K562 (cell line): ENCODE measurements around the gene TNFSF4. TPM values are rescaled to one million over a fixed set of nuclear protein-coding genes. Genes with fewer than 3 reads are reported as not detected.

Experiments used
- ATAC-seq: fragments of 200-7000 bp; cut with Tn5 transposase; 3 replicates; pipeline ENCODE4 v1.9.1; 2020; ENCODE audit warnings: moderate library complexity
- BruUV-seq: library from RNA; stranded (reverse); fragments of 400-500 nt; replicated peaks from 2 replicates; lab custom pipeline; 2021; lab: Mats Ljungman, UMichigan
- CTCF ChIA-PET: fragments of 300-600 bp; formaldehyde crosslinking; extraction: SDS; loops from one replicate; lab custom pipeline; 2021; ENCODE audit warnings: low intra/inter-chr PET ratio; lab: Yijun Ruan, JAX
- POLR2A ChIA-PET: fragments of 300-600, 350-650 bp; sonication (Branson Sonifier 250); formaldehyde crosslinking; extraction: SDS; loops from one replicate; lab custom pipeline; 2021; ENCODE audit warnings: antibody characterized with exemption, inconsistent platforms; lab: Yijun Ruan, JAX
- DNase-seq, 4 experiments: peaks; one replicate each; pipeline versions ENCODE4 v3.0.0 to v3.0.0-alpha.2; 2011 to 2018; ENCODE audit warnings: low spot score in 3 of 4, mixed read lengths in 3 of 4; ENCODE audit errors: extremely low read depth in 1 of 4
- FAIRE-seq: peaks from 2 replicates; lab custom pipeline; 2011; peaks lifted over from hg19 to GRCh38; lab: Jason Lieb, UNC
- H2AFZ ChIP-seq: 2 replicates; pipeline ENCODE4 v1.6.0; 2011; ENCODE audit warnings: low read depth, low read length, control low read depth, inconsistent platforms
- H3K27ac ChIP-seq: fragments of 200-600 bp; 3 replicates; pipeline ENCODE4 v1.8.0; 2011; ENCODE audit warnings: low read depth, mild to moderate bottlenecking, control low read depth, inconsistent platforms, low read length, moderate library complexity, mixed read lengths; ENCODE audit errors: extremely low read depth
- H3K27me3 ChIP-seq, 2 experiments: fragments of 300-600 bp in 1 of 2; 2 replicates in 1 of 2; 3 replicates in 1 of 2; pipeline versions ENCODE4 v1.6.0 to v1.8.0; 2011; ENCODE audit warnings: inconsistent platforms in 2 of 2, low read length in 2 of 2, mild to moderate bottlenecking in 1 of 2, mixed read lengths in 1 of 2, moderate library complexity in 1 of 2; ENCODE audit not compliant: control insufficient read depth in 2 of 2, insufficient read depth in 2 of 2
- H3K36me3 ChIP-seq: fragments of 300-600 bp; 3 replicates; pipeline ENCODE4 v1.8.0; 2011; ENCODE audit warnings: mild to moderate bottlenecking, low read length, inconsistent platforms; ENCODE audit not compliant: control insufficient read depth, insufficient read depth
- H3K4me1 ChIP-seq, 2 experiments: fragments of 200-600 bp in 1 of 2; replicated peaks in 1 of 2; 2 replicates in 1 of 2; 3 replicates in 1 of 2; pipeline versions ENCODE4 v1.5.1 to v1.8.0; 2011; ENCODE audit warnings: inconsistent platforms in 2 of 2, low read length in 2 of 2, mild to moderate bottlenecking in 1 of 2, mixed read lengths in 1 of 2, moderate library complexity in 1 of 2; ENCODE audit not compliant: control insufficient read depth in 2 of 2, insufficient read depth in 2 of 2
- H3K4me2 ChIP-seq: 2 replicates; pipeline ENCODE4 v1.6.1; 2011; ENCODE audit warnings: low read length, control low read depth, inconsistent platforms, mixed read lengths; ENCODE audit not compliant: insufficient read depth
- H3K4me3 ChIP-seq: fragments of 200-600 bp; sonication (generic), shearing (Covaris generic); 2 replicates; pipeline ENCODE4 v1.5.1; 2016; ENCODE audit warnings: control low read depth, inconsistent platforms
- H3K79me2 ChIP-seq: fragments of 200-600 bp; 3 replicates; pipeline ENCODE4 v1.8.0; 2011; ENCODE audit warnings: low read length, inconsistent platforms; ENCODE audit not compliant: control insufficient read depth, insufficient read depth
- H3K9ac ChIP-seq, 2 experiments: 2 replicates each; pipeline versions ENCODE4 v1.6.0 to v1.6.1; 2011; ENCODE audit warnings: low read depth in 2 of 2, low read length in 2 of 2, control low read depth in 1 of 2, inconsistent platforms in 1 of 2, mild to moderate bottlenecking in 1 of 2, mixed read lengths in 1 of 2; ENCODE audit not compliant: insufficient read depth in 1 of 2
- H3K9me1 ChIP-seq: one replicate; pipeline ENCODE4 v1.6.0; 2011; ENCODE audit warnings: inconsistent platforms, mild to moderate bottlenecking, low read length, moderate library complexity; ENCODE audit not compliant: control insufficient read depth, insufficient read depth
- H3K9me3 ChIP-seq: replicated peaks from 2 replicates; pipeline ENCODE4 v1.5.1; 2011; ENCODE audit warnings: low read depth, low read length, inconsistent platforms; ENCODE audit not compliant: control insufficient read depth, insufficient read depth
- H4K20me1 ChIP-seq: replicated peaks from 2 replicates; pipeline ENCODE4 v1.6.1; 2011; ENCODE audit warnings: low read length, inconsistent platforms, mixed read lengths; ENCODE audit not compliant: control insufficient read depth, insufficient read depth
- CEBPG ChIP-seq, 3 experiments: fragments of 200-800 bp in 1 of 3; sonication (Bioruptor generic) in 1 of 3; sonication (generic) in 1 of 3; formaldehyde crosslinking in 1 of 3; IDR thresholded peaks in 2 of 3; conservative IDR thresholded peaks in 1 of 3; 2 replicates each; pipeline versions ENCODE4 v1.6.1 to v1.8.0; 2016 to 2022; ENCODE audit warnings: missing compliant biosample characterization in 2 of 3, missing genetic modification characterization in 2 of 3, mild to moderate bottlenecking in 1 of 3, missing genetic modification reagents in 1 of 3
- FOXP1 ChIP-seq: sonication (generic); formaldehyde crosslinking; IDR thresholded peaks from 2 replicates; pipeline ENCODE4 v1.8.0; 2022; ENCODE audit warnings: mild to moderate bottlenecking, missing genetic modification reagents
- MYBL2 ChIP-seq, 2 experiments: fragments of 450-650 bp in 1 of 2; sonication (generic) in 1 of 2; formaldehyde crosslinking in 1 of 2; IDR thresholded peaks; 2 replicates each; pipeline versions ENCODE4 v1.6.1 to v1.8.1; 2017 to 2022; ENCODE audit warnings: borderline replicate concordance in 1 of 2, inconsistent platforms in 1 of 2, low read depth in 1 of 2, mild to moderate bottlenecking in 1 of 2, missing genetic modification reagents in 1 of 2, moderate library complexity in 1 of 2
- MYC ChIP-seq, 2 experiments: fragments of 250-450 bp in 1 of 2; sonication (Bioruptor Pico) in 1 of 2; IDR thresholded peaks; 2 replicates each; pipeline versions ENCODE4 v1.5.1 to v1.6.1; 2012 to 2021; ENCODE audit warnings: low read depth in 2 of 2, borderline replicate concordance in 1 of 2, improper control_type of control experiment in 1 of 2, low read length in 1 of 2, mild to moderate bottlenecking in 1 of 2, moderate library complexity in 1 of 2
- PTRF ChIP-seq: fragments of 450-650 bp; IDR thresholded peaks from 2 replicates; pipeline ENCODE4 v1.6.1; 2016; ENCODE audit warnings: mild to moderate bottlenecking, missing genetic modification characterization, missing compliant biosample characterization
- U2AF1 ChIP-seq: fragments of 200-400 bp; formaldehyde crosslinking; optimal IDR thresholded peaks from 2 replicates; pipeline ENCODE3; 2017; ENCODE audit warnings: mild to moderate bottlenecking, low read depth, low read length, moderate library complexity
- ZNF354B ChIP-seq: fragments of 250-450 bp; sonication (Bioruptor Pico); IDR thresholded peaks from 2 replicates; pipeline ENCODE4 v1.4.0; 2020
- ZNF696 ChIP-seq: fragments of 250-450 bp; sonication (Bioruptor Pico); conservative IDR thresholded peaks from 2 replicates; pipeline ENCODE4 v1.4.0; 2020; ENCODE audit warnings: mild to moderate bottlenecking, moderate library complexity
- ZNF707 ChIP-seq: fragments of 250-450 bp; sonication (Bioruptor Pico); conservative IDR thresholded peaks from 2 replicates; pipeline ENCODE4 v1.8.0; 2022; ENCODE audit warnings: inconsistent platforms, mild to moderate bottlenecking, moderate library complexity
- WGBS: fragments of 100-300 bp; shearing (Covaris generic); methylation state at CpG from one replicate; pipeline ENCODE4 v1.1.6; 2016; ENCODE audit warnings: low coverage, mixed read lengths; ENCODE audit not compliant: insufficient coverage; ENCODE audit errors: missing lambda C conversion rate; 5-methylcytosine and 5-hydroxymethylcytosine counted together
- in situ Hi-C: fragments of 300-500 bp; cut with MboI; formaldehyde crosslinking; loops from 4 replicates; pipeline ENCODE4 v1.15.0; 2018; ENCODE audit warnings: inconsistent platforms, mixed read lengths
- intact Hi-C: fragments of 100-400 bp; cut with micrococcal nuclease; formaldehyde crosslinking; loops from 2 replicates; pipeline ENCODE4 v1.14.2; 2022
- polyA plus RNA-seq, 8 experiments: library from polyadenylated mRNA; depleted of rRNA in 4 of 8; stranded (reverse) in 5 of 8; unstranded in 3 of 8; fragments of >200 nt; fragmentation: Nextera tagmentation in 2 of 8; fragmentation: Illumina TruSeq in 1 of 8; extraction: Ambion mirVana in 2 of 8; extraction: Trizol in 1 of 8; gene quantifications; 2 replicates each; pipeline versions ENCODE4 v1.2.1 to v1.2.3, GENCODE V29; 2011 to 2014; ENCODE audit warnings: inconsistent platforms in 1 of 8, missing spikeins in 1 of 8
- total RNA-seq, 7 experiments: library from RNA; depleted of rRNA in 6 of 7; stranded (reverse); fragments of >200 nt in 6 of 7; fragmentation: Illumina TruSeq in 2 of 7; extraction: Trizol in 2 of 7; gene quantifications; 2 replicates each; pipeline versions ENCODE4 v1.2.1 to v1.2.3, GENCODE V29; 2011 to 2021; ENCODE audit warnings: low replicate concordance in 1 of 7
- TF ChIP-seq, protein P1 (sequence below), 2 experiments: IDR thresholded peaks; 2 replicates each; pipeline ENCODE4 v1.6.1; 2012; ENCODE audit warnings: improper control_type of control experiment in 2 of 2, low read depth in 2 of 2, low read length in 2 of 2, borderline replicate concordance in 1 of 2
- TF ChIP-seq, protein P2 (sequence below): fragments of 250-450 bp; sonication (Bioruptor Pico); IDR thresholded peaks from 2 replicates; pipeline ENCODE4 v1.5.0; 2021; ENCODE audit warnings: mild to moderate bottlenecking, borderline replicate concordance
- TF ChIP-seq, protein P3 (sequence below): sonication (generic); formaldehyde crosslinking; IDR thresholded peaks from 2 replicates; pipeline ENCODE4 v1.8.1; 2023; ENCODE audit warnings: mild to moderate bottlenecking, missing genetic modification reagents

TNFSF4 gene
- total and polyA plus RNA-seq, 9 of the 15 experiments (the other 6 are each of a cell fraction or from before 2014, with no cell fraction given), result 0.08 to 0.23 (median 0.15) TPM; not detected in 1

DNA sequence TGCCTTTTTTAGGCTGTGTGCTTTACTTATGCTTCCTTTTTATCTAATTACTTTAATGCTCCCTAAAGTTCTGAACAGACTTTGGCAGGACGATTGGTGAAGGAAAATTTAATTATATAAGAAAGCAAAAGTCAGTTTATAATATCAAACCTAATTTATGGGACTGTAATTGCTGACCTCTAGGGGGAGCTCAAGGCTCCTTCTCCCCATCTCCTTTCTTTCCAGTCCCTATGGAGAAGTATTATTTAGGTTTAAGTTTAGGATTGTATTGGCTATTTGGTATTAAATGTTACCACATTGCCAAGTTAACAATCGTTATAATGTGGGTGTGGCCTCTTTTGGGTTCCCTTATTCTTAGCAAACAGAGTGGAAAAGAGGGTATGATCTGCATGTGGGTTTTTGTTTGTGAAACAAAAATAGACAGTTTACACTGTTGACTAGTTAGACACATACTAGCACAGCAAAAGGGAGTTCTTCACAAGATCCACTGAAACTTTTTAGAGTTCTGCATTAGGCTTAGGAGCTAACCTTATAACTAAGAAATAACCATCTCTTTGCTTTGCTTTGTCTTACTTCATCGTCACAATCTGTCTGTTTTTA, 48.2 kb upstream of the TNFSF4 start:
- intact Hi-C loops, result loop anchor here (2.0 to 10.0 kb wide), 2 partner anchors 165 to 819 kb away; no protein-coding TSS in a partner anchor
- ChIA-PET CTCF (interaction anchor here (0.5 to 1.3 kb wide), 4 partner anchors 165 to 613 kb away, joined by 3 read pairs; partner anchors contain the start of genes CENPL, DARS2, GAS5 and KLHL20), POLR2A (interaction anchor here (0.5 to 0.6 kb wide), 2 partner anchors 81 to 834 kb away, joined by 3 read pairs; no protein-coding TSS in a partner anchor)
- no peak overlapping the region for H3K27ac ChIP-seq
- H3K79me2 ChIP-seq, result no peaks in the 10 kb centered on the region
- no peaks in the 10 kb centered on the region for H4K20me1 ChIP-seq
- ATAC-seq, result peak; percentile 87
- peak; percentile 55 for FAIRE-seq
- H3K9me3 ChIP-seq, result no peaks in the 10 kb centered on the region
- no peaks in the 10 kb centered on the region for H3K27me3 ChIP-seq
- H3K4me2 ChIP-seq, result no peak overlapping the region
- peak overlapping the region; percentile 46; the same call in 1 of the 2 replicates for H2AFZ ChIP-seq
- 26% methylated on average over 3 of the region's 3 CpGs for WGBS
- BruUV-seq, result no TSS peak
- in situ Hi-C loops, result loop anchor here (5.0 kb wide), 1 partner anchor 157 kb away; no protein-coding TSS in a partner anchor
- H3K9me1 ChIP-seq, result no peaks in the 10 kb centered on the region
- DNase-seq, result peak; percentile 60 to 77 (median 66)
- H3K9ac ChIP-seq, result no peak overlapping the region
- H3K36me3 ChIP-seq, result no peaks in the 10 kb centered on the region
- H3K4me1 ChIP-seq, result peaks cover 0 to 7% of the 10 kb centered on the region in 2 experiments; a peak in 1 of 5 replicates
- H3K4me3 ChIP-seq, result no peak overlapping the region
- 0 out of 2 replicates have a peak, but pooled peaks have one; percentile 21 for TF ChIP-seq MYC (IDR thresholded peaks at IDR 0.05; ENCODE audit: low read depth, low read length)
- TF ChIP-seq MYC (CRISPR knock-in tag; IDR thresholded peaks at IDR 0.05; ENCODE audit: borderline replicate concordance, low read depth), result no peak
- no peak for TF ChIP-seq CEBPG (CRISPR knock-in tag; IDR thresholded peaks at IDR 0.05)
- no peak for TF ChIP-seq CEBPG (tag; conservative IDR thresholded peaks at IDR 0.05 in 1 of 2, IDR thresholded peaks at IDR 0.05 in 1 of 2)
- TF ChIP-seq, protein P1, sequence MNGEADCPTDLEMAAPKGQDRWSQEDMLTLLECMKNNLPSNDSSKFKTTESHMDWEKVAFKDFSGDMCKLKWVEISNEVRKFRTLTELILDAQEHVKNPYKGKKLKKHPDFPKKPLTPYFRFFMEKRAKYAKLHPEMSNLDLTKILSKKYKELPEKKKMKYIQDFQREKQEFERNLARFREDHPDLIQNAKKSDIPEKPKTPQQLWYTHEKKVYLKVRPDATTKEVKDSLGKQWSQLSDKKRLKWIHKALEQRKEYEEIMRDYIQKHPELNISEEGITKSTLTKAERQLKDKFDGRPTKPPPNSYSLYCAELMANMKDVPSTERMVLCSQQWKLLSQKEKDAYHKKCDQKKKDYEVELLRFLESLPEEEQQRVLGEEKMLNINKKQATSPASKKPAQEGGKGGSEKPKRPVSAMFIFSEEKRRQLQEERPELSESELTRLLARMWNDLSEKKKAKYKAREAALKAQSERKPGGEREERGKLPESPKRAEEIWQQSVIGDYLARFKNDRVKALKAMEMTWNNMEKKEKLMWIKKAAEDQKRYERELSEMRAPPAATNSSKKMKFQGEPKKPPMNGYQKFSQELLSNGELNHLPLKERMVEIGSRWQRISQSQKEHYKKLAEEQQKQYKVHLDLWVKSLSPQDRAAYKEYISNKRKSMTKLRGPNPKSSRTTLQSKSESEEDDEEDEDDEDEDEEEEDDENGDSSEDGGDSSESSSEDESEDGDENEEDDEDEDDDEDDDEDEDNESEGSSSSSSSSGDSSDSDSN (IDR thresholded peaks at IDR 0.05; ENCODE audit: borderline replicate concordance in 1 of 2, low read depth in 2 of 2, low read length in 2 of 2), result no peak
- no peak for TF ChIP-seq FOXP1
- TF ChIP-seq ZNF354B, result no peak
- TF ChIP-seq MYBL2 (IDR thresholded peaks at IDR 0.05; ENCODE audit: low read depth), result no peak
- TF ChIP-seq MYBL2 (CRISPR knock-in tag; IDR thresholded peaks at IDR 0.05; ENCODE audit: borderline replicate concordance), result no peak
- no peak for TF ChIP-seq ZNF696
- TF ChIP-seq, protein P2, sequence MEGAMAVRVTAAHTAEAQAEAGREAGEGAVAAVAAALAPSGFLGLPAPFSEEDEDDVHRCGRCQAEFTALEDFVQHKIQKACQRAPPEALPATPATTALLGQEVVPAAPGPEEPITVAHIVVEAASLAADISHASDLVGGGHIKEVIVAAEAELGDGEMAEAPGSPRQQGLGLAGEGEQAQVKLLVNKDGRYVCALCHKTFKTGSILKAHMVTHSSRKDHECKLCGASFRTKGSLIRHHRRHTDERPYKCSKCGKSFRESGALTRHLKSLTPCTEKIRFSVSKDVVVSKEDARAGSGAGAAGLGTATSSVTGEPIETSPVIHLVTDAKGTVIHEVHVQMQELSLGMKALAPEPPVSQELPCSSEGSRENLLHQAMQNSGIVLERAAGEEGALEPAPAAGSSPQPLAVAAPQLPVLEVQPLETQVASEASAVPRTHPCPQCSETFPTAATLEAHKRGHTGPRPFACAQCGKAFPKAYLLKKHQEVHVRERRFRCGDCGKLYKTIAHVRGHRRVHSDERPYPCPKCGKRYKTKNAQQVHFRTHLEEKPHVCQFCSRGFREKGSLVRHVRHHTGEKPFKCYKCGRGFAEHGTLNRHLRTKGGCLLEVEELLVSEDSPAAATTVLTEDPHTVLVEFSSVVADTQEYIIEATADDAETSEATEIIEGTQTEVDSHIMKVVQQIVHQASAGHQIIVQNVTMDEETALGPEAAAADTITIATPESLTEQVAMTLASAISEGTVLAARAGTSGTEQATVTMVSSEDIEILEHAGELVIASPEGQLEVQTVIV, result no peak
- no peak for TF ChIP-seq U2AF1
- TF ChIP-seq ZNF707 (CRISPR knock-in tag), result no peak
- TF ChIP-seq, protein P3, sequence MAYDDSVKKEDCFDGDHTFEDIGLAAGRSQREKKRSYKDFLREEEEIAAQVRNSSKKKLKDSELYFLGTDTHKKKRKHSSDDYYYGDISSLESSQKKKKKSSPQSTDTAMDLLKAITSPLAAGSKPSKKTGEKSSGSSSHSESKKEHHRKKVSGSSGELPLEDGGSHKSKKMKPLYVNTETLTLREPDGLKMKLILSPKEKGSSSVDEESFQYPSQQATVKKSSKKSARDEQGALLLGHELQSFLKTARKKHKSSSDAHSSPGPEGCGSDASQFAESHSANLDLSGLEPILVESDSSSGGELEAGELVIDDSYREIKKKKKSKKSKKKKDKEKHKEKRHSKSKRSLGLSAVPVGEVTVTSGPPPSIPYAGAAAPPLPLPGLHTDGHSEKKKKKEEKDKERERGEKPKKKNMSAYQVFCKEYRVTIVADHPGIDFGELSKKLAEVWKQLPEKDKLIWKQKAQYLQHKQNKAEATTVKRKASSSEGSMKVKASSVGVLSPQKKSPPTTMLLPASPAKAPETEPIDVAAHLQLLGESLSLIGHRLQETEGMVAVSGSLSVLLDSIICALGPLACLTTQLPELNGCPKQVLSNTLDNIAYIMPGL (CRISPR knock-in tag), result no peak
- TF ChIP-seq PTRF (tag), result no peak
